ENCODE measurements around the gene FAM227B.
"Not testable (repeated sequence)": the region's sequence is repeated elsewhere in the genome, so short reads cannot be mapped to it uniquely, and the experiment has no call there.

FAM227B gene

DNA sequence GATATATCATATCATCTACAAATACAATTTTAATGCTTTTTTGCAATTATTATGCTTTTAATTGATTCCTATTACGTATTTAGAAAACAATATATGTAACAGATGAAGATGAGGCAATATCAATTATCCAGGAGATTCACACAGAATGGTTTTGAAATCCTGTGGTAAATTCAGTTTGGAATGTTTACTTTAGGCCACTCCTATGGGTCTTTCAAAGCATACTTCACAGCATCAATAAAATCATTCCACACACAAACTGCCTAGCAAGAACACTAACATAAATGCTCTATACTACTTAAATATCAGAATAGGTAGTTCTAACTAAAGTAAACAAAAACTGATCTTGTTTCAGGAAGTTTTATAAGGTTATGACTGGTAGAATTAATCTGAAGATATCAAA lies 90.5 kb downstream of the FAM227B start:
- no peak for DNase-seq
- no peaks in the 10 kb centered on the region for H3K9me3 ChIP-seq
- no peak overlapping the region for H3K4me3 ChIP-seq (ENCODE audit: low read depth, low read length)
- TF ChIP-seq, protein P1, sequence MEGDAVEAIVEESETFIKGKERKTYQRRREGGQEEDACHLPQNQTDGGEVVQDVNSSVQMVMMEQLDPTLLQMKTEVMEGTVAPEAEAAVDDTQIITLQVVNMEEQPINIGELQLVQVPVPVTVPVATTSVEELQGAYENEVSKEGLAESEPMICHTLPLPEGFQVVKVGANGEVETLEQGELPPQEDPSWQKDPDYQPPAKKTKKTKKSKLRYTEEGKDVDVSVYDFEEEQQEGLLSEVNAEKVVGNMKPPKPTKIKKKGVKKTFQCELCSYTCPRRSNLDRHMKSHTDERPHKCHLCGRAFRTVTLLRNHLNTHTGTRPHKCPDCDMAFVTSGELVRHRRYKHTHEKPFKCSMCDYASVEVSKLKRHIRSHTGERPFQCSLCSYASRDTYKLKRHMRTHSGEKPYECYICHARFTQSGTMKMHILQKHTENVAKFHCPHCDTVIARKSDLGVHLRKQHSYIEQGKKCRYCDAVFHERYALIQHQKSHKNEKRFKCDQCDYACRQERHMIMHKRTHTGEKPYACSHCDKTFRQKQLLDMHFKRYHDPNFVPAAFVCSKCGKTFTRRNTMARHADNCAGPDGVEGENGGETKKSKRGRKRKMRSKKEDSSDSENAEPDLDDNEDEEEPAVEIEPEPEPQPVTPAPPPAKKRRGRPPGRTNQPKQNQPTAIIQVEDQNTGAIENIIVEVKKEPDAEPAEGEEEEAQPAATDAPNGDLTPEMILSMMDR (IDR thresholded peaks at IDR 0.05; ENCODE audit: low read depth, low read length) = no peak
- H3K27me3 ChIP-seq = no peaks in the 10 kb centered on the region
- H3K4me1 ChIP-seq = no peaks in the 10 kb centered on the region
- H3K36me3 ChIP-seq = no peaks in the 10 kb centered on the region

DNA sequence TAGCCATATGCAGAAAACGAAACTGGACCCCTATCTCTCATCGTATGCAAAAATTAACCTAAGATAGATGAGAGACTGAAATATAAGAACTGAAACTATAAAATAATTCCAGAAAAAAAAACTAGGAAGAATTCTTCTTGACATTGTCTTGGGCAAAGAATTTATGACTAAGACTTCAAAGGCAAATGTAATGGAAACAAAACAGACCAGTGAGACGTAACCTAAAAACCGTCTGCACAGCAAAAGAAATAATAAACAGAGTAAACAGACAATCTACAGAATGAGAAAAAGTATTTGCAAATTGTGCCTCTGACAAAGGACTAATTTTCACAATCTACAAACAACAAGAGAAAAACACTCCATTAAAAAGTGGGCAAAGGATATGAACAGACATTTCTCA lies 92.3 kb downstream of the FAM227B start:
- no peaks in the 10 kb centered on the region for H3K27me3 ChIP-seq
- DNase-seq = no peak
- no peaks in the 10 kb centered on the region for H3K4me1 ChIP-seq
- no peaks in the 10 kb centered on the region for H3K9me3 ChIP-seq
- H3K36me3 ChIP-seq = no peaks in the 10 kb centered on the region
- TF ChIP-seq, protein P1 (IDR thresholded peaks at IDR 0.05; ENCODE audit: low read depth, low read length) = no peak
- H3K4me3 ChIP-seq (ENCODE audit: low read depth, low read length) = no peak overlapping the region

DNA sequence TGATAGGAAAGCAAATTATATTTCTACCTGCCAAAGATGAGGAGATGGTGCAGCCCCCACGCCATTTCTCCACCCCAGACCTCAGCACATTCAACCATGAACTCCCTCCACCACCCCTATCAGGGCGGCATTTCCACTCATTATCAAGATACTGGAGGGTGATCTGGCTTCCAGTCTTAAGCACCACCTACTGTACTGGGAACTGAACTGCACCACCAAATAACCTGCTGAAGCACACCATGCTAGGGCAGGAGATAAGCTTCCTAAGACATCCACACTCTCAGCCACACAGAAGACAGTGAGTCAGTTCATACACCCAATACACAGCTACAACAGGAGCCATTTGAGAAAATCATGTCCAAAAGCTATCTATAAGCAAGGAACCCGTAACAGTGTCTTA lies 98.8 kb downstream of the FAM227B start:
- Histone ChIP-seq H3K36me3 (no peaks in the 10 kb centered on the region), H3K4me1 (no peaks in the 10 kb centered on the region), H3K4me3 (ENCODE audit: low read depth, low read length) (no peak overlapping the region), H3K27me3 (no peaks in the 10 kb centered on the region), H3K9me3 (no peaks in the 10 kb centered on the region)
- TF ChIP-seq, protein P1 (IDR thresholded peaks at IDR 0.05; ENCODE audit: low read depth, low read length) = peak; percentile 40
- no peak for DNase-seq

DNA sequence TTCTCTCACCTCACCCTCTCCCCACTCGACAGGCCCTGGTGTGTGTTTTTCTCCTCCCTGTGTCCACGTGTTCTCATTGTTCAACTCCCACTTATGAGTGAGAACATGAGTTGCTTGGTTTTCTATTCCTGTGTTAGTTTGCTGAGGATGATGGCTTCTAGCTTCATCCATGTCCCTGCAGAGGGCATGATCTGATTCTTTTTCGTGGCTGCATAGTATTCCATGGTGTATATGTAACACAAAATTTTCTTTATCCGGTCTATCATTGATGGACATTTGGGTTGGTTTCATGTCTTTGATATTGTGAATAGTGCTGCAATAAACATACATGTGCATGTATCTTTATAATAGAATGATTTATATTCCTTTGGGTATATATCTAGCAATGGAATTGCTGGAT lies 107.9 kb downstream of the FAM227B start:
- H3K36me3 ChIP-seq; H3K9me3 ChIP-seq; H3K4me1 ChIP-seq; H3K4me3 ChIP-seq (ENCODE audit: low read depth, low read length); DNase-seq; H3K27me3 ChIP-seq: not testable (repeated sequence)

DNA sequence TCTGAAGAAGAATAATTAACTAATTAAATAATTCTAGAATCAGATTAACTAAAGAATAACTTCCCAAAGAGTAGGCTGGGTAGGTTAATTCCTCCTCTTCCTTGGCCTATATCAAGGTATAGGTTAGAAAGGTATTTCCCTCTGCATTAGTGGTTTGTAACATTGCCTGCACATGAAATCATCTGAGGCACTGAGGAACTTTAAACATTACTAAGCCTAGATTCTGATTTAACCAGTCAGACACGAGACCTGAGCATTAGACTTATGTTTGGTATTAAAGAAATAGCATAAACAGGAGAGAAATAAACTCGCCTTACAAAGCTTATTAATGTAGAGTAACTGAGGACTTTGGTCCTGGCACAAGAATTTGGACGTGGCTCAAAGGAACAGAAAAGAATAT lies 113.4 kb downstream of the FAM227B start:
- TF ChIP-seq, protein P1 (IDR thresholded peaks at IDR 0.05; ENCODE audit: low read depth, low read length) = no peak
- no peaks in the 10 kb centered on the region for H3K4me1 ChIP-seq
- H3K36me3 ChIP-seq = no peaks in the 10 kb centered on the region
- H3K4me3 ChIP-seq (ENCODE audit: low read depth, low read length) = no peak overlapping the region
- DNase-seq = no peak
- no peaks in the 10 kb centered on the region for H3K9me3 ChIP-seq
- no peaks in the 10 kb centered on the region for H3K27me3 ChIP-seq

DNA sequence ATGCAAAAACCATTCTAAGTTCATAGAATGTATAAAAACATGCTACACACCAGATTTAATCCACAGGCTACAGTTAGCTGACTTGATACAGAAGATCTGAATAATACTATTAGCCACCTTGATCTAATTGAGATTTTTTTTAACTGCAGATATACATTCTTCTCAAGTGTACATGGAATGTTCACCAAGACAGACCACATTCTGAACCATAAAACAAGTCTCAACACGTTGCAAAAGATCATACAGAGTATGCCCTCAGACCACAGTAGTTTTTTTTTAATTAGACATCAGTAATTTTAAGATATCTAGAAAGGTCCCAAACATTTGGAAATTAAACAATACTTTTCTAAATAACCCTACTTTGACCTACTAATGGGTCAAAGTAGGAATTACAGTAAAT lies 114.3 kb downstream of the FAM227B start:
- H3K36me3 ChIP-seq = no peaks in the 10 kb centered on the region
- H3K4me1 ChIP-seq = no peaks in the 10 kb centered on the region
- H3K27me3 ChIP-seq = no peaks in the 10 kb centered on the region
- no peak overlapping the region for H3K4me3 ChIP-seq (ENCODE audit: low read depth, low read length)
- TF ChIP-seq, protein P1 (IDR thresholded peaks at IDR 0.05; ENCODE audit: low read depth, low read length) = no peak
- DNase-seq = no peak
- H3K9me3 ChIP-seq = no peaks in the 10 kb centered on the region

DNA sequence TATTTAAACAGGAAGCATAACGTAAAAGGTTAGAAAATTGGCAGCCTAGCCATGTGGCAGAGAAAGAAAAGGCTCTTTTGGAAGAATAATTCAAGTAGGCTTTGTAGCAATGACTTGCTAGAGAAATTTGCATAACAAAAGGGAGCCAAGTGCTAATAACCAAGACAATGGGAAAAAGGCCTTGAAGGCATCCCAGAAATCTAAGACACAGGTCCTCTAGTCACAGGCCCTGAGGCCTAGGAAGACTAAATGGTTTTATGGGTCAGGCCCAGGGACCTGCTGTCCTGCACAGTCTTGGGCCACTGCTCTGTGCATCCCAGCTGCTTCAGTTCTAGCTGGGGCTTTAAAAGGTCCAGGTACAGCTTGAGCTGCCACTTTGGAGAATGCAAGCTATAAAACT lies 119.0 kb downstream of the FAM227B start:
- no peaks in the 10 kb centered on the region for H3K27me3 ChIP-seq
- no peaks in the 10 kb centered on the region for H3K4me1 ChIP-seq
- H3K36me3 ChIP-seq = no peaks in the 10 kb centered on the region
- H3K9me3 ChIP-seq = no peaks in the 10 kb centered on the region
- no peak overlapping the region for H3K4me3 ChIP-seq (ENCODE audit: low read depth, low read length)
- TF ChIP-seq, protein P1 (IDR thresholded peaks at IDR 0.05; ENCODE audit: low read depth, low read length) = no peak
- DNase-seq = no peak
